Spinal cord (tissue), 10 donors: ENCODE results near the gene LY6G6D. TPM values are rescaled to one million over a fixed set of nuclear protein-coding genes. Genes with fewer than 3 reads are reported as not detected.
A peak's percentile ranks its signal among the peaks of the same experiment; 100 is the strongest.

Source experiments
- DNase-seq, 6 donors: peaks; one replicate each; pipeline versions ENCODE4 v3.0.0 to v3.0.0-alpha.2; 2013 to 2015; ENCODE audit warnings: low spot score in 6 of 6, low read depth in 4 of 6
- H3K27ac ChIP-seq: one replicate; pipeline ENCODE4 v1.5.1; 2013; ENCODE audit warnings: low read depth, low read length, control low read depth
- H3K27me3 ChIP-seq: one replicate; pipeline ENCODE4 v1.6.1; 2013; ENCODE audit warnings: low read length; ENCODE audit not compliant: control insufficient read depth, insufficient read depth
- H3K36me3 ChIP-seq: one replicate; pipeline ENCODE4 v1.6.1; 2013; ENCODE audit warnings: low read length; ENCODE audit not compliant: control insufficient read depth, insufficient read depth
- H3K4me1 ChIP-seq: one replicate; pipeline ENCODE4 v1.6.1; 2013; ENCODE audit warnings: low read length; ENCODE audit not compliant: control insufficient read depth, insufficient read depth
- H3K4me3 ChIP-seq: one replicate; pipeline ENCODE4 v1.5.1; 2013; ENCODE audit warnings: low read depth, low read length, control low read depth
- H3K9me3 ChIP-seq: one replicate; pipeline ENCODE4 v1.6.1; 2013; ENCODE audit warnings: low read length; ENCODE audit not compliant: control insufficient read depth, insufficient read depth
- WGBS: methylation state at CpG from one replicate; pipeline ENCODE4 v1.1.5; 2013; ENCODE audit warnings: missing lambda C conversion rate; ENCODE audit not compliant: insufficient coverage; 5-methylcytosine and 5-hydroxymethylcytosine counted together
- polyA plus RNA-seq, 2 donors: library from polyadenylated mRNA; unstranded; fragments of 120-200 nt; gene quantifications; one replicate each; pipeline ENCODE4 v1.2.1, GENCODE V29; 2013; ENCODE audit not compliant: insufficient read length in 2 of 2
- total RNA-seq, 2 donors: library from RNA; depleted of rRNA in 1 of 2; stranded (reverse); fragments of 120-200 nt in 1 of 2; fragments of >200 nt in 1 of 2; gene quantifications; one replicate each; pipeline versions ENCODE4 v1.2.3 to v1.2.4, GENCODE V29; 2013 to 2014
- donor health status: healthy.

The LY6G6D gene
- total and polyA plus RNA-seq, 4 donors = 0.51 to 6.6 (median 1.7) TPM

DNA sequence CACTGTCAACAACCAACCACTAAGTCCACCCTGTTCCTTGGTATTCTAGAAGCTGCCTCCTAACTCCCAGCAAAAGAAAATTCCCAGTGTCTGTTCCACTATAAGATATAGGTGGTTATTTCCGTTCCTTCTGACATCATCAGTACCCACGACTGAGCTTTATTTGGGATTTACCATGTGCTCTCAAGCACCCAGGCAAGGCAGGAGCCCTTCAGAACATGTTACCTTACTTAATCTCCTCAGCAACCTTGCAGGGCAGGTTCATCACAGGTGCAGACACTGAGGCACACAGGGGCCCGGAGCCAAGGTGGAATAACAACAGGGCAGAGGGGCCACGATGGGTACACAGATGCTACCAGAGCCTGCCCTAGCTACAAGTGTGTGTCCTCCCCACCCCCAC lies 22.8 kb upstream of the LY6G6D start:
- DNase-seq = no peak
- H3K4me3 ChIP-seq = no peak overlapping the region
- WGBS = 81% methylated on average over 3 of the region's 4 CpGs
- H3K27me3 ChIP-seq = no peaks in the 10 kb centered on the region
- H3K27ac ChIP-seq = no peak overlapping the region
- no peaks in the 10 kb centered on the region for H3K4me1 ChIP-seq
- no peaks in the 10 kb centered on the region for H3K9me3 ChIP-seq
- peaks cover 91% of the 10 kb centered on the region for H3K36me3 ChIP-seq

DNA sequence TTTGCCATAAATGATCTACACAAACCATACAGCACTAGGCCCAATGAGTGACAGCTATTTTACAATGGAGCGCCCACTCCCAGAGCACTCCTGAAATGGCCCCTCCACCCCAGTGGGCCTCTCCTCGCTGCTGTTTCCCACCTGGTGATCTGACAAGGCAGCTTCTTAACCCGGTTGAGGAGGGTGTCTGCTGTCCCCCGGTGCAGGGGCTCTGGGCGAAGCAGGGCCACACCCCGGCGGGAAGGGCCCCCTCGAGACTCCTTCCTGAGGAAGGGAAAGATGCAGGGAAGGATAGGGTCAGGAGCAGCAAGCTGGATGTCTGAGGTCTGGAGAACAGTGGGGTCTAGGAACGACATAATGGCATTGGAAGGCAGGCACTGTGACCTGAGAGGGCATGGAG lies 22.3 kb upstream of the LY6G6D start:
- Histone ChIP-seq H3K4me1 (no peaks in the 10 kb centered on the region), H3K36me3 (peaks cover 89% of the 10 kb centered on the region), H3K27me3 (no peaks in the 10 kb centered on the region), H3K9me3 (no peaks in the 10 kb centered on the region), H3K27ac (no peak overlapping the region), H3K4me3 (no peak overlapping the region)
- 88% methylated on average over 9 of the region's 9 CpGs for WGBS
- DNase-seq = no peak

DNA sequence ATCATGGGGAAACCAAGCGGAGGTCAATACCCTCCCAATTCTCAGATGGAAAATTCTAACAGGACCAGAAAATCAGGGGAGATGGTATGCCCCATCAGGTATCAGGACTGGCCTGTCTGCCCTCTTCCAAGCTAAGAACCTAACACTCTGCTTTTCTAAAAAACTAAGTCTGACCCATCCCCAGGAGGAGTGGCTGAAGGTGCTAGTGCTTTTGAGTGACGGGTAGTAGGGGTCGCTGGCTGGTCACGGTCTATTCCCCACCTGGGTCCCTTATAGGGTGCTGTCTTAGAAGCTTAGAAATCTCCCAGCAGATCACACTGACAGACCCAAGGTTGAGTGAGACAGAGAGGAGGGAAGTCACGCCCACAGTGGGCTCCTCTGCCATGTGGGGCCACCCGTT lies 21.6 kb upstream of the LY6G6D start:
- Histone ChIP-seq H3K36me3 (peaks cover 85% of the 10 kb centered on the region), H3K4me3 (no peak overlapping the region), H3K9me3 (no peaks in the 10 kb centered on the region), H3K27ac (no peak overlapping the region), H3K4me1 (no peaks in the 10 kb centered on the region), H3K27me3 (no peaks in the 10 kb centered on the region)
- 80% methylated on average over 1 of the region's 6 CpGs for WGBS
- no peak for DNase-seq

- Histone ChIP-seq H3K36me3 (peaks cover 67% of the 10 kb centered on the region), H3K27me3 (no peaks in the 10 kb centered on the region), H3K9me3 (no peaks in the 10 kb centered on the region), H3K4me3 (no peak overlapping the region), H3K4me1 (peaks cover 14% of the 10 kb centered on the region), H3K27ac (no peak overlapping the region)
- 67% methylated on average over 1 of the region's 3 CpGs for WGBS
- no peak for DNase-seq
Measured at GRCh38 chr6:31697555-31697954, 17.6 kb upstream of the LY6G6D start.

- H3K27me3 ChIP-seq = no peaks in the 10 kb centered on the region
- H3K9me3 ChIP-seq = no peaks in the 10 kb centered on the region
- no peak for DNase-seq
- H3K36me3 ChIP-seq = peaks cover 36% of the 10 kb centered on the region
- no peak overlapping the region for H3K27ac ChIP-seq
- H3K4me1 ChIP-seq = peaks cover 22% of the 10 kb centered on the region
- WGBS = 100% methylated on average over 1 of the region's 5 CpGs
- H3K4me3 ChIP-seq = no peak overlapping the region
Measured at GRCh38 chr6:31700740-31701401, 14.3 kb upstream of the LY6G6D start.

- H3K4me3 ChIP-seq = peak overlapping the region; percentile 100
- no peaks in the 10 kb centered on the region for H3K27me3 ChIP-seq
- peak in 2 of 6 donors; percentile 8 to 39 for DNase-seq
- WGBS = 20% methylated on average over 6 of the region's 7 CpGs
- H3K36me3 ChIP-seq = peaks cover 26% of the 10 kb centered on the region
- H3K27ac ChIP-seq = peak overlapping the region; percentile 100
- H3K4me1 ChIP-seq = peaks cover 22% of the 10 kb centered on the region
- no peaks in the 10 kb centered on the region for H3K9me3 ChIP-seq
Measured at GRCh38 chr6:31701666-31702404, 13.3 kb upstream of the LY6G6D start.

- WGBS = 0% methylated on average over 4 of the region's 10 CpGs
- peaks cover 22% of the 10 kb centered on the region for H3K4me1 ChIP-seq
- no peaks in the 10 kb centered on the region for H3K9me3 ChIP-seq
- peak overlapping the region; percentile 100 for H3K27ac ChIP-seq
- DNase-seq = no peak
- peak overlapping the region; percentile 100 for H3K4me3 ChIP-seq
- H3K27me3 ChIP-seq = no peaks in the 10 kb centered on the region
- H3K36me3 ChIP-seq = peaks cover 23% of the 10 kb centered on the region
Measured at GRCh38 chr6:31702405-31702818, 12.7 kb upstream of the LY6G6D start.

DNA sequence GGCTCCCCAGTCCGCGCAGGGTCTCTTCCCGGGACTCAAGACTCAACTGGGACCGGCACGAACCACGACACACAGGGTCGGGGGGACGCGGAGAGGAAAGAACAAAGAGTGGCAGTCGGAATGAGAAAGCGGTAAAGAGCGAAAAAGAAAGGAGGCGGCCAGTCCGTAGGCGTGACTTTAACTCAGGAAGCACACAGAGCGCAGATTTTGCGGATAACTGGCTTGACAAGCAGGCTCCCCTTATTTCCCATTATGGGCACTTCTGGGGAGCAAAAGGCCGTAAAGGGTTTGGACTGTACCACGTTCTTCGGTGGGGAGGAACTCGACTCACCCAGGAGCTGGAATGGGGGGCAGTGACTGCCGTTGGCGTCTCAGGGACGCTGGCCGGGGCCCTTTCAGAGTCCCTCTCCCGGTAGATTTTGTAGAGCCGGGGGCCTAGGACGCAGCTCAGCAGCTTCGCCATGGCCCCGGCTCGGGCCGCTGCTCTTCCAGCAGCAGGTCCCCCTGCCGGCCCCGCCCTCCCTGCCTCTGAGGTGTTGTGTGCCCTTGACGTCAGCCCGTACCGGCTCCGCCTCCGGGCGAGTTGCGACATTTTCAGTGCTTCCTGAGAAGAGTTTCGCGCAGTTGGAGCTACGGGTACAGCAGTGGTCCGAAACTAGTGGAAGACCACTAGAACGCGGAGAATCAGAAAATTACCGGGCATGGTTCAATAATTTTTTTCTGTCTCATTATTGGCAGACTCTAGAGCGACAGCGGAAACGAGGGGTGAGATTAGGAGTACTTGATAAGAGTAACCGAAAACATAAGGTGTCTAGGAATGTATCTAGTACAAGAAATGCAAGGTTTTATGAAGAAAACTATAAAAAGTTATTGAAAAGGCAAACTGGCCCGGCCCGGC lies 12.1 kb upstream of the LY6G6D start, which contains the start of gene ABHD16A:
TSS of gene ABHD16A (minus strand) at position 506 of the 898 bp plus-strand sequence. CDS start at position 463, 43 bp downstream.
- DNase-seq = peak; percentile 95 to 100 (median 98)
- Histone ChIP-seq H3K4me1 (peaks cover 22% of the 10 kb centered on the region), H3K27me3 (no peaks in the 10 kb centered on the region), H3K27ac (peak within 1 kb of the TSS; percentile 100), H3K9me3 (no peaks in the 10 kb centered on the region), H3K36me3 (peaks cover 20% of the 10 kb centered on the region), H3K4me3 (peak within 1 kb of the TSS; percentile 100)
- 2% methylated on average over 54 of the region's 54 CpGs for WGBS

- WGBS = no CpG with 5 or more reads among the region's 6 CpGs
- no peak for DNase-seq
- Histone ChIP-seq H3K27me3 (no peaks in the 10 kb centered on the region), H3K4me3 (no peak overlapping the region), H3K36me3 (peaks cover 3% of the 10 kb centered on the region), H3K4me1 (peaks cover 19% of the 10 kb centered on the region), H3K9me3 (no peaks in the 10 kb centered on the region), H3K27ac (no peak overlapping the region)
Measured at GRCh38 chr6:31705931-31706330, 9.2 kb upstream of the LY6G6D start.
